Measurements from ENCODE around the gene EHMT1.

Gene EHMT1

DNA sequence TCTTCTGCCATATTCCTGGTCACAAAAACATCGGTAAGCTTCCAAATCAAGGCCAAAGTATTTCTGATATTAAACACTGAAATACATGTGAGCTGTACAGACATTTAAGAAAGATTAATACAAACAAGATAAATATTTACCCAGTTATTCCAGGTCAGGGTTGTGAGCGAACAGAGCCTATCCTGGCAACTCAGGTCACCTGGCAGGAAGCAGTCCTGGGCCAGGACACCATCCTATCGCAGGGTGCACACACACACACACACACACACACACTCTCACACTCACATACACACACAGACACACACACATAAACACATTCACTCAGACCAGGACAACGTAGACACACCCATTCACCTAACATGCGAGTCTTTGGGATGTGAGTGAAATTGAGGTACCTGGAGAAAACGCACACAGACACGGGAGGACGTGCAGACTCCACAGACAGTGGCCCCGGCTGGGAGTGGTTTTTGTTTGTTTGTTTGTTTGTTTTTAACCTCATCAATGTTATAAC lies 176.4 kb downstream of the EHMT1 start:
- TF ChIP-seq, protein P1, sequence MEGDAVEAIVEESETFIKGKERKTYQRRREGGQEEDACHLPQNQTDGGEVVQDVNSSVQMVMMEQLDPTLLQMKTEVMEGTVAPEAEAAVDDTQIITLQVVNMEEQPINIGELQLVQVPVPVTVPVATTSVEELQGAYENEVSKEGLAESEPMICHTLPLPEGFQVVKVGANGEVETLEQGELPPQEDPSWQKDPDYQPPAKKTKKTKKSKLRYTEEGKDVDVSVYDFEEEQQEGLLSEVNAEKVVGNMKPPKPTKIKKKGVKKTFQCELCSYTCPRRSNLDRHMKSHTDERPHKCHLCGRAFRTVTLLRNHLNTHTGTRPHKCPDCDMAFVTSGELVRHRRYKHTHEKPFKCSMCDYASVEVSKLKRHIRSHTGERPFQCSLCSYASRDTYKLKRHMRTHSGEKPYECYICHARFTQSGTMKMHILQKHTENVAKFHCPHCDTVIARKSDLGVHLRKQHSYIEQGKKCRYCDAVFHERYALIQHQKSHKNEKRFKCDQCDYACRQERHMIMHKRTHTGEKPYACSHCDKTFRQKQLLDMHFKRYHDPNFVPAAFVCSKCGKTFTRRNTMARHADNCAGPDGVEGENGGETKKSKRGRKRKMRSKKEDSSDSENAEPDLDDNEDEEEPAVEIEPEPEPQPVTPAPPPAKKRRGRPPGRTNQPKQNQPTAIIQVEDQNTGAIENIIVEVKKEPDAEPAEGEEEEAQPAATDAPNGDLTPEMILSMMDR (conservative IDR thresholded peaks at IDR 0.05; ENCODE audit: low read length) = no peak
- no peak for TF ChIP-seq EZH2phosphoT487 (IDR thresholded peaks at IDR 0.05; ENCODE audit: borderline replicate concordance)
- Histone ChIP-seq H2AFZ (ENCODE audit: low read length) (no peak overlapping the region), H3K4me2 (ENCODE audit: low read depth, low read length, poor library complexity, severe bottlenecking) (no peak overlapping the region), H3K4me1 (ENCODE audit: insufficient read depth, low read length, poor library complexity, severe bottlenecking) (no peaks in the 10 kb centered on the region), H3K4me3 (ENCODE audit: low read length, poor library complexity, severe bottlenecking) (no peak overlapping the region), H3K9ac (ENCODE audit: low read depth, low read length, poor library complexity, severe bottlenecking) (no peak overlapping the region), H3K9me2 (replicated peaks; ENCODE audit: low read depth, low read length) (no peaks in the 10 kb centered on the region), H3K9me3 (ENCODE audit: insufficient read depth, low read depth, low read length) (no peaks in the 10 kb centered on the region), H3F3A (ENCODE audit: low read depth) (no peaks in the 10 kb centered on the region), H3K79me2 (ENCODE audit: insufficient read depth, low read length) (no peaks in the 10 kb centered on the region), H3K27me3 (ENCODE audit: insufficient read depth, low read length, poor library complexity, severe bottlenecking) (no peaks in the 10 kb centered on the region), H3K36me3 (ENCODE audit: insufficient read depth, low read length) (peaks cover 64% of the 10 kb centered on the region; the same call in 1 of the 2 replicates), H4K20me1 (ENCODE audit: insufficient read depth, low read length, poor library complexity, severe bottlenecking) (no peaks in the 10 kb centered on the region)

DNA sequence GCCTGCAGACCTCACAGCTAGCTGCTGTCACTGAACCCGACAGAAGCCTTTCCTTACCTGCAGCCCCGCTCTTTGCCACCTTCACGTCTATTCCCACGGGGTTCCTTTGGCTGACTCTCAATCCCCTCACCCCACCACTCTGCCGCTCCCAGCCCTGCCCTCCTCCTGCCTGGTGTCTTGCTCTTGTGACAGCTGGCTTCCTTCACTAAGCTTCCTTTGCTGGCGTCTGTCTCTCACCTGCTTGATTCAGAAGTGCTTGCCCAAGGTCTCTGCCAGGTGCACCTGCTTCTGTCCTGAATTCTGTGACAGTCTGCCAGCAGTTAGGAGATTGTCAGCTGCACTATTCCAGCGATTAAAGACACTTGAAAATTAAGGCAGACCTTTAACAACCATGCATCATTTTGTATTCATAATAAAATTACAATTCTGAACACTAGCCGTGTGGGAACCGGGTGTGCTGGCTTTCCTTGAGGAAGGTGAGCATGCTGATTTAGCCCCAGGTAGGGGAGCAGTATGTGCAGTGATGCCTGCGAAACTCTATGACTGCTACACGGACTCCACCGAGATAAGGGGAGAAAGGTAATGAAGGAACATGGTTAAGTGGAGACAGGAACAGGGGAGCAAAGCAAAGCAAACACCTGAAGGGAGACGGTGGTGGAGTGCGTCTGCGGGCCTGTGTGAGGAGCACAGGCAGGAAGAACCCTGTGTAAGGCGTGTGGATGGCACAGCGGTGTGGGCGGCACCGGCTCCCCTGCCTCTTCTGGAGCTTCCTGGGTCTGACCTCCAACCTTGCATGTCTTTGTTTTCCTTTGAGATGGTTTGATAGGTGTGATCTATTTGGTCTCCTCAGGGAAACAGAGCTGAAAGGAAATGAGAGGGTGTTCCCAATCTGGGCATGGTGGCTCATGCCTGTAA lies 178.7 kb downstream of the EHMT1 start:
- H3K27me3 ChIP-seq (ENCODE audit: insufficient read depth, low read length, poor library complexity, severe bottlenecking) = no peaks in the 10 kb centered on the region
- H3K4me3 ChIP-seq (ENCODE audit: low read length, poor library complexity, severe bottlenecking) = no peak overlapping the region
- H3K9me2 ChIP-seq (replicated peaks; ENCODE audit: low read depth, low read length) = no peaks in the 10 kb centered on the region
- TF ChIP-seq, protein P1 (conservative IDR thresholded peaks at IDR 0.05; ENCODE audit: low read length) = no peak
- no peak for TF ChIP-seq EZH2phosphoT487 (IDR thresholded peaks at IDR 0.05; ENCODE audit: borderline replicate concordance)
- no peak overlapping the region for H3K4me2 ChIP-seq (ENCODE audit: low read depth, low read length, poor library complexity, severe bottlenecking)
- no peak overlapping the region for H2AFZ ChIP-seq (ENCODE audit: low read length)
- no peak overlapping the region for H3K9ac ChIP-seq (ENCODE audit: low read depth, low read length, poor library complexity, severe bottlenecking)
- H4K20me1 ChIP-seq (ENCODE audit: insufficient read depth, low read length, poor library complexity, severe bottlenecking) = no peaks in the 10 kb centered on the region
- H3K79me2 ChIP-seq (ENCODE audit: insufficient read depth, low read length) = no peaks in the 10 kb centered on the region
- no peaks in the 10 kb centered on the region for H3K9me3 ChIP-seq (ENCODE audit: insufficient read depth, low read depth, low read length)
- H3K4me1 ChIP-seq (ENCODE audit: insufficient read depth, low read length, poor library complexity, severe bottlenecking) = no peaks in the 10 kb centered on the region
- no peaks in the 10 kb centered on the region for H3F3A ChIP-seq (ENCODE audit: low read depth)
- peaks cover 50% of the 10 kb centered on the region; the same call in 1 of the 2 replicates for H3K36me3 ChIP-seq (ENCODE audit: insufficient read depth, low read length)

DNA sequence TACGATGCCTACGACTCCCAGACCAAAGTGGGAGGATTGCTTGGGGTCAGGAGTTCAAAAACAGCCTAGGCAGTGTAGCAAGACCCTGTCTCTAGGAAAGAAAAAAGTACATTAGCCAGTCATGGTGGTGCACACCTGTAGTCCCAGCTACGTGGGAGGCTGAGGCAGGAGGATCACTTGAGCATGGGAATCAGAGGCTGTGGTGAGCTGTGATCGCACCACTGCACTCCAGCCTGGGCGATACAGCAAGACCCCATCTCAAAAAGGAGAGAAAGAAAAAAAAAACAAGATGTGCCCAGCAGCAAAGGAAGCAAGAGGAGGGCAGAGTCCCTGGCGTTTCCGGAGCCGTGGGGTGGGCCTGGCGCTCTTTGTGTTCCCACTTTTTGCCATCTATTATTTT lies 179.3 kb downstream of the EHMT1 start:
- H4K20me1 ChIP-seq (ENCODE audit: insufficient read depth, low read length, poor library complexity, severe bottlenecking) = no peaks in the 10 kb centered on the region
- no peak overlapping the region for H3K4me2 ChIP-seq (ENCODE audit: low read depth, low read length, poor library complexity, severe bottlenecking)
- H3K9me2 ChIP-seq (replicated peaks; ENCODE audit: low read depth, low read length) = no peaks in the 10 kb centered on the region
- no peak overlapping the region for H2AFZ ChIP-seq (ENCODE audit: low read length)
- H3K4me1 ChIP-seq (ENCODE audit: insufficient read depth, low read length, poor library complexity, severe bottlenecking) = no peaks in the 10 kb centered on the region
- no peaks in the 10 kb centered on the region for H3F3A ChIP-seq (ENCODE audit: low read depth)
- peaks cover 46% of the 10 kb centered on the region; the same call in 1 of the 2 replicates for H3K36me3 ChIP-seq (ENCODE audit: insufficient read depth, low read length)
- no peaks in the 10 kb centered on the region for H3K9me3 ChIP-seq (ENCODE audit: insufficient read depth, low read depth, low read length)
- H3K9ac ChIP-seq (ENCODE audit: low read depth, low read length, poor library complexity, severe bottlenecking) = no peak overlapping the region
- H3K4me3 ChIP-seq (ENCODE audit: low read length, poor library complexity, severe bottlenecking) = no peak overlapping the region
- no peaks in the 10 kb centered on the region for H3K79me2 ChIP-seq (ENCODE audit: insufficient read depth, low read length)
- no peaks in the 10 kb centered on the region for H3K27me3 ChIP-seq (ENCODE audit: insufficient read depth, low read length, poor library complexity, severe bottlenecking)
- TF ChIP-seq, protein P1 (conservative IDR thresholded peaks at IDR 0.05; ENCODE audit: low read length) = no peak
- no peak for TF ChIP-seq EZH2phosphoT487 (IDR thresholded peaks at IDR 0.05; ENCODE audit: borderline replicate concordance)

Data from Loucy (cell line).